ENCODE measurements around the gene CAMK1D.

Gene CAMK1D

DNA sequence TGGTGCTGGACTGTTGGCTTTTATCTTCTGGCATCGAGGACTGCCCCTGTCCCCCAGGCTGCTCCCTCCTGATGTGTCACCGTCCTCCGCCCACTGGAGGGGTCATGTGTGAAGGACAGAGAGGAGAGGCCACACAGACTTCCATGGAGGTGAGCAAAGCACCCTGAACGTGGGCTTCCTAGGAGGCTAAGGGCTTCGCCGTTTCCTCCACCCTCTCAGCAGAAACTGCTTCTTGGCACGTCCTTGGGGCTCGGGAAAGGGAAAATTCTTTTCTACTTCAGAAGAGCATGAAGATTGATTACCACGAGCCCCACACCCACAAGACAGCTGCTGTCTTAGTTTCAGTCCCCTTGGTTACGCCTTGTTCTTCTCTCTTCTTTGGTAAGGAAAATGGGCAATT is 433.9 kb downstream of the CAMK1D start:
- Histone ChIP-seq H3K4me2 (ENCODE audit: low read depth, low read length) (no peak overlapping the region), H3K27me3 (replicated peaks; ENCODE audit: insufficient read depth, low read length) (no peaks in the 10 kb centered on the region), H3K36me3 (replicated peaks; ENCODE audit: insufficient read depth, low read length) (no peaks in the 10 kb centered on the region), H3K4me3 (ENCODE audit: low read length) (no peak overlapping the region), H3K27ac (ENCODE audit: low read length) (no peak overlapping the region), H3F3A (ENCODE audit: insufficient read depth, low read length) (no peaks in the 10 kb centered on the region), H3K79me2 (ENCODE audit: low read length) (no peaks in the 10 kb centered on the region), H2AFZ (ENCODE audit: low read length) (no peak overlapping the region), H3K4me1 (ENCODE audit: low read length) (no peaks in the 10 kb centered on the region), H3K9ac (ENCODE audit: low read length) (no peak overlapping the region), H3K9me3 (replicated peaks; ENCODE audit: insufficient read depth, low read length) (no peaks in the 10 kb centered on the region), H3K9me2 (replicated peaks; ENCODE audit: insufficient read depth, low read length) (no peaks in the 10 kb centered on the region), H4K20me1 (ENCODE audit: insufficient read depth, low read length) (no peaks in the 10 kb centered on the region)
- TF ChIP-seq EZH2 (optimal IDR thresholded peaks at IDR 0.05; ENCODE audit: low read depth, low read length) (no peak), EZH2phosphoT487 (IDR thresholded peaks at IDR 0.05; ENCODE audit: low read length) (no peak)
- TF ChIP-seq, protein P1, sequence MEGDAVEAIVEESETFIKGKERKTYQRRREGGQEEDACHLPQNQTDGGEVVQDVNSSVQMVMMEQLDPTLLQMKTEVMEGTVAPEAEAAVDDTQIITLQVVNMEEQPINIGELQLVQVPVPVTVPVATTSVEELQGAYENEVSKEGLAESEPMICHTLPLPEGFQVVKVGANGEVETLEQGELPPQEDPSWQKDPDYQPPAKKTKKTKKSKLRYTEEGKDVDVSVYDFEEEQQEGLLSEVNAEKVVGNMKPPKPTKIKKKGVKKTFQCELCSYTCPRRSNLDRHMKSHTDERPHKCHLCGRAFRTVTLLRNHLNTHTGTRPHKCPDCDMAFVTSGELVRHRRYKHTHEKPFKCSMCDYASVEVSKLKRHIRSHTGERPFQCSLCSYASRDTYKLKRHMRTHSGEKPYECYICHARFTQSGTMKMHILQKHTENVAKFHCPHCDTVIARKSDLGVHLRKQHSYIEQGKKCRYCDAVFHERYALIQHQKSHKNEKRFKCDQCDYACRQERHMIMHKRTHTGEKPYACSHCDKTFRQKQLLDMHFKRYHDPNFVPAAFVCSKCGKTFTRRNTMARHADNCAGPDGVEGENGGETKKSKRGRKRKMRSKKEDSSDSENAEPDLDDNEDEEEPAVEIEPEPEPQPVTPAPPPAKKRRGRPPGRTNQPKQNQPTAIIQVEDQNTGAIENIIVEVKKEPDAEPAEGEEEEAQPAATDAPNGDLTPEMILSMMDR (IDR thresholded peaks at IDR 0.05; ENCODE audit: low read length) = no peak
- DNase-seq = no peak

DNA sequence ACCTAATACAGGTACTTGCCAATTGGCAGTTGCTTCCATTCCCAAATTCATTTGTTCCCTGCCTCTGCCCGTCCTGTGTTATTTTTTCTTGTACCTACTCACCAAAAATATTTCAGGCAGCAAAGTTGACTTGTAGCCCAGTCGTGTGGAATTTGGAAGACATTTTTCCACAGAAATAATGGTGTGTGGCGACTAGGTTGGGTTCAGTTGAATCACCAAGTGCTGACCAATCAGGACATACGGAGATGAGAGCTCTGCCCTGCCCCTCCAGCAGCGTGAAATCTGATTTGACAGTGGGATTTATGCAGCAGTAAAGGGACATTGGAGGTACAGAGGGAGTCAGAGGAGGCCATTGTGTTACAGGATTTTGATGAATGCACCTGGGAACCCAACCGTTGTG is 435.3 kb downstream of the CAMK1D start:
- Histone ChIP-seq H4K20me1 (ENCODE audit: insufficient read depth, low read length) (no peaks in the 10 kb centered on the region), H3K4me2 (ENCODE audit: low read depth, low read length) (no peak overlapping the region), H3K4me3 (ENCODE audit: low read length) (no peak overlapping the region), H3K27ac (ENCODE audit: low read length) (no peak overlapping the region), H3K27me3 (replicated peaks; ENCODE audit: insufficient read depth, low read length) (no peaks in the 10 kb centered on the region), H3K36me3 (replicated peaks; ENCODE audit: insufficient read depth, low read length) (no peaks in the 10 kb centered on the region), H3K9me2 (replicated peaks; ENCODE audit: insufficient read depth, low read length) (no peaks in the 10 kb centered on the region), H3K79me2 (ENCODE audit: low read length) (no peaks in the 10 kb centered on the region), H2AFZ (ENCODE audit: low read length) (no peak overlapping the region), H3K4me1 (ENCODE audit: low read length) (no peaks in the 10 kb centered on the region), H3K9ac (ENCODE audit: low read length) (no peak overlapping the region), H3K9me3 (replicated peaks; ENCODE audit: insufficient read depth, low read length) (no peaks in the 10 kb centered on the region), H3F3A (ENCODE audit: insufficient read depth, low read length) (no peaks in the 10 kb centered on the region)
- DNase-seq = no peak
- TF ChIP-seq EZH2 (optimal IDR thresholded peaks at IDR 0.05; ENCODE audit: low read depth, low read length) = no peak
- TF ChIP-seq, protein P1 (IDR thresholded peaks at IDR 0.05; ENCODE audit: low read length) = no peak

DNA sequence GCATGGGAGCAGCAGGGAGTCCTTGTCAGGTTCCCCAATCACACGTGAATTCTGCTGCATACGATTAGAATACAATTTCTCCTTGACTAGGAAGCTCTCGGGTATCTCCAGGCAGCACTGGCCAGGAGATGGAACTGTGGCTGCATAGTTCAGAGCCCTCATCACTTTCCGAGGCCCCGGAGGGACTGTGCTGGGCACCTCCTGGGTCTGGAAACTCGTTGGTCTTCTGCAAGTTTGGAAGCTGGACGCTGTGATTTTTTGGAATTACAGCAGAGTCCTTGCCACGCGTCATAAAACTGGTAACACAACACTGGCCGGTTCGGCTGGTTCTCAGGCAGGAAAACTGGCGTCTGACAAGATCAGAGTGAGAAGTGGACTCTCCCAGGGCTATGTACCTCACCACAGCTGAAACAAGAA is 436.1 kb downstream of the CAMK1D start:
- no peak overlapping the region for H2AFZ ChIP-seq (ENCODE audit: low read length)
- TF ChIP-seq, protein P1 (IDR thresholded peaks at IDR 0.05; ENCODE audit: low read length) = no peak
- no peak for TF ChIP-seq EZH2phosphoT487 (IDR thresholded peaks at IDR 0.05; ENCODE audit: low read length)
- TF ChIP-seq EZH2 (optimal IDR thresholded peaks at IDR 0.05; ENCODE audit: low read depth, low read length) = no peak
- H3K4me2 ChIP-seq (ENCODE audit: low read depth, low read length) = no peak overlapping the region
- no peak for DNase-seq
- no peak overlapping the region for H3K9ac ChIP-seq (ENCODE audit: low read length)
- no peaks in the 10 kb centered on the region for H3K4me1 ChIP-seq (ENCODE audit: low read length)
- no peak overlapping the region for H3K4me3 ChIP-seq (ENCODE audit: low read length)
- no peaks in the 10 kb centered on the region for H3F3A ChIP-seq (ENCODE audit: insufficient read depth, low read length)
- no peaks in the 10 kb centered on the region for H3K27me3 ChIP-seq (replicated peaks; ENCODE audit: insufficient read depth, low read length)
- no peaks in the 10 kb centered on the region for H3K9me2 ChIP-seq (replicated peaks; ENCODE audit: insufficient read depth, low read length)
- H4K20me1 ChIP-seq (ENCODE audit: insufficient read depth, low read length) = no peaks in the 10 kb centered on the region
- no peaks in the 10 kb centered on the region for H3K9me3 ChIP-seq (replicated peaks; ENCODE audit: insufficient read depth, low read length)
- H3K79me2 ChIP-seq (ENCODE audit: low read length) = no peaks in the 10 kb centered on the region
- H3K27ac ChIP-seq (ENCODE audit: low read length) = no peak overlapping the region
- H3K36me3 ChIP-seq (replicated peaks; ENCODE audit: insufficient read depth, low read length) = no peaks in the 10 kb centered on the region
